ENCODE data around the gene FGF14. TPM values are rescaled to one million over a fixed set of nuclear protein-coding genes. Genes with fewer than 3 reads are reported as not detected.

The FGF14 gene
- total RNA-seq, 1 donor from 2014 or later: not detected

- Histone ChIP-seq H3K4me1 (peaks cover 0 to 5% of the 10 kb centered on the region in 2 donors), H3K9me3 (no peaks in the 10 kb centered on the region), H3K4me3 (no peak overlapping the region), H3K27me3 (no peaks in the 10 kb centered on the region), H3K36me3 (no peaks in the 10 kb centered on the region), H3K27ac (no peak overlapping the region)
- no peak for TF ChIP-seq CTCF (IDR thresholded peaks at IDR 0.05)
- DNase-seq (ENCODE audit: low spot score in 2 of 2): no peak
- intact Hi-C loops (cut with DNase I): no loop called here
Observed at GRCh38 chr13:102275969-102276368, 125.9 kb downstream of the FGF14 start.

GRCh38 chr13:102273111-102273510, 128.7 kb downstream of the FGF14 start:
- Histone ChIP-seq H3K36me3 (no peaks in the 10 kb centered on the region), H3K27ac (no peak overlapping the region), H3K9me3 (no peaks in the 10 kb centered on the region), H3K4me3 (no peak overlapping the region), H3K4me1 (peaks cover 0 to 5% of the 10 kb centered on the region in 2 donors), H3K27me3 (no peaks in the 10 kb centered on the region)
- intact Hi-C loops (cut with DNase I): no loop called here
- no peak for DNase-seq (ENCODE audit: low spot score in 2 of 2)
- no peak for TF ChIP-seq CTCF (IDR thresholded peaks at IDR 0.05)

GRCh38 chr13:102267191-102267590, 134.7 kb downstream of the FGF14 start:
- intact Hi-C loops (cut with DNase I): no loop called here
- no peaks in the 10 kb centered on the region for H3K27me3 ChIP-seq
- H3K27ac ChIP-seq: no peak overlapping the region
- DNase-seq (ENCODE audit: low spot score in 2 of 2): no peak
- TF ChIP-seq CTCF (IDR thresholded peaks at IDR 0.05): no peak
- H3K4me1 ChIP-seq: no peaks in the 10 kb centered on the region
- H3K4me3 ChIP-seq: no peak overlapping the region
- H3K36me3 ChIP-seq: no peaks in the 10 kb centered on the region
- H3K9me3 ChIP-seq: no peaks in the 10 kb centered on the region

GRCh38 chr13:102261809-102262208, 140.0 kb downstream of the FGF14 start:
- Histone ChIP-seq H3K4me1 (no peaks in the 10 kb centered on the region), H3K4me3 (no peak overlapping the region), H3K36me3 (no peaks in the 10 kb centered on the region), H3K27me3 (no peaks in the 10 kb centered on the region), H3K27ac (no peak overlapping the region), H3K9me3 (no peaks in the 10 kb centered on the region)
- no peak for DNase-seq (ENCODE audit: low spot score in 2 of 2)
- TF ChIP-seq CTCF (IDR thresholded peaks at IDR 0.05): no peak
- intact Hi-C loops (cut with DNase I): no loop called here

- no peak overlapping the region for H3K27ac ChIP-seq
- intact Hi-C loops (cut with DNase I): no loop called here
- H3K9me3 ChIP-seq: no peaks in the 10 kb centered on the region
- H3K4me3 ChIP-seq: no peak overlapping the region
- H3K4me1 ChIP-seq: no peaks in the 10 kb centered on the region
- TF ChIP-seq CTCF (IDR thresholded peaks at IDR 0.05): no peak
- no peak for DNase-seq (ENCODE audit: low spot score in 2 of 2)
- no peaks in the 10 kb centered on the region for H3K36me3 ChIP-seq
- no peaks in the 10 kb centered on the region for H3K27me3 ChIP-seq
Observed at GRCh38 chr13:102261316-102261715, 140.5 kb downstream of the FGF14 start.

GRCh38 chr13:102260256-102260655, 141.6 kb downstream of the FGF14 start:
- intact Hi-C loops (cut with DNase I): no loop called here
- Histone ChIP-seq H3K9me3 (no peaks in the 10 kb centered on the region), H3K36me3 (no peaks in the 10 kb centered on the region), H3K4me3 (no peak overlapping the region), H3K4me1 (no peaks in the 10 kb centered on the region), H3K27ac (no peak overlapping the region), H3K27me3 (no peaks in the 10 kb centered on the region)
- DNase-seq (ENCODE audit: low spot score in 2 of 2): no peak
- no peak for TF ChIP-seq CTCF (IDR thresholded peaks at IDR 0.05)

All from ascending aorta (tissue), 2 donors.